Prostate gland (tissue), 2 donors: ENCODE data around the gene NEO1.

ENCODE experiments used
- POLR2A ChIP-seq: fragments of 450-650 bp; IDR thresholded peaks from one replicate; pipeline ENCODE4 v1.6.1; 2016; ENCODE audit warnings: antibody characterized with exemption, mild to moderate bottlenecking
- POLR2AphosphoS5 ChIP-seq: sonication (generic); formaldehyde crosslinking; IDR thresholded peaks from one replicate; pipeline ENCODE4 v1.6.1; 2017; ENCODE audit warnings: antibody characterized with exemption
- TF ChIP-seq, protein P1 (sequence below), 4 experiments: fragments of 200-600 bp in 2 of 4; fragments of 450-650 bp in 2 of 4; sonication (generic) in 2 of 4; IDR thresholded peaks; 1 replicate in 3 of 4; 2 replicates in 1 of 4; pipeline ENCODE4 v1.5.1; 2016 to 2019; ENCODE audit warnings: antibody characterized with exemption in 4 of 4, mild to moderate bottlenecking in 2 of 4, moderate library complexity in 2 of 4

DNA sequence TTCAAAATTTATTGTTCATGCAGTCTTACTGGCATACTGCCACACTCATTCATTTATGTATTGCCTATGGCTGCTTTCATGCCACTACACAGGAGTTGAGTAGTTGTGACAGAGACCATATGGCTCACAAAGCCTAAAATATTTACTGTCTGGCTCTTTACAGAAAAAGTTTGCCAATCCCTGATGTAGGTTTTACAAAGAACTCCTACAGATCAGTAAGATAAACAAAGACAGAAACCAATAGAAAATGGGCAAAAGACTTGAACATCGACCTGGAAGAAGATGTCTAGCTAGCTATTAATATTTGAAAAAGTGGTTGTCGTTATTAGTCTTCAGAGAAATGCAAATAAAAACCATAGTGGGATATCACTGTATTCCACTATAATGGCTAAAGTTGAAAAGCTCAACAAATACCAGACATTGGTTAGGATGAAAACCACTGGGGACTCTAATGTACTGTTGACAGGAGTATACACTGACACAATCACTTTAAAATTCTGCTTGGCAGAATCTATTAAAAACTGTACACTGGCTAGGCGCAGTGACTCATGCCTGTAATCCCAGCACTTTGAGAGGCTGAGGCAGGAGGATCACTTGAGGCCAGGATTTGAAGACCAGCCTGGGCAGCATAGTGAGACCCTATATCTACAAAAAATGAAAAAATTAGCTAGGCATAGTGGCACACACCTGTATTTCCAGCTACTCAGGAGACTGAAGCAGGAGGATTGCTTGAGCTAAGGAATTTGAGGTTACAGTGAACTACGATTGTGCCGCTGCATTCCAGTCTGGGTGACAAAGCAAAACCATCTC lies 87.7 kb downstream of the NEO1 start:
- TF ChIP-seq POLR2AphosphoS5 (no peak), POLR2A (no peak)
- TF ChIP-seq, protein P1, sequence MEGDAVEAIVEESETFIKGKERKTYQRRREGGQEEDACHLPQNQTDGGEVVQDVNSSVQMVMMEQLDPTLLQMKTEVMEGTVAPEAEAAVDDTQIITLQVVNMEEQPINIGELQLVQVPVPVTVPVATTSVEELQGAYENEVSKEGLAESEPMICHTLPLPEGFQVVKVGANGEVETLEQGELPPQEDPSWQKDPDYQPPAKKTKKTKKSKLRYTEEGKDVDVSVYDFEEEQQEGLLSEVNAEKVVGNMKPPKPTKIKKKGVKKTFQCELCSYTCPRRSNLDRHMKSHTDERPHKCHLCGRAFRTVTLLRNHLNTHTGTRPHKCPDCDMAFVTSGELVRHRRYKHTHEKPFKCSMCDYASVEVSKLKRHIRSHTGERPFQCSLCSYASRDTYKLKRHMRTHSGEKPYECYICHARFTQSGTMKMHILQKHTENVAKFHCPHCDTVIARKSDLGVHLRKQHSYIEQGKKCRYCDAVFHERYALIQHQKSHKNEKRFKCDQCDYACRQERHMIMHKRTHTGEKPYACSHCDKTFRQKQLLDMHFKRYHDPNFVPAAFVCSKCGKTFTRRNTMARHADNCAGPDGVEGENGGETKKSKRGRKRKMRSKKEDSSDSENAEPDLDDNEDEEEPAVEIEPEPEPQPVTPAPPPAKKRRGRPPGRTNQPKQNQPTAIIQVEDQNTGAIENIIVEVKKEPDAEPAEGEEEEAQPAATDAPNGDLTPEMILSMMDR (IDR thresholded peaks at IDR 0.05): no peak
